GM04503 (cell line): ENCODE data around the gene RUFY3.
"Not testable (repeated sequence)": the region's sequence is repeated elsewhere in the genome, so short reads cannot be mapped to it uniquely, and the experiment has no call there.

ENCODE experiments used
- DNase-seq: peaks from one replicate; pipeline ENCODE4 v3.0.0-alpha.2; 2012; ENCODE audit warnings: low read depth

RUFY3 gene

GRCh38 chr4:70737409-70737808 is 15.6 kb downstream of the RUFY3 start:
- DNase-seq = no peak

GRCh38 chr4:70739496-70740337 is 18.0 kb downstream of the RUFY3 start:
- DNase-seq = no peak

GRCh38 chr4:70741867-70742658 is 20.3 kb downstream of the RUFY3 start:
- DNase-seq = no peak

GRCh38 chr4:70743731-70744130 is 22.0 kb downstream of the RUFY3 start:
- DNase-seq = no peak

GRCh38 chr4:70746179-70746839 is 24.5 kb downstream of the RUFY3 start:
- peak; percentile 55 for DNase-seq

GRCh38 chr4:70747874-70748273 is 26.1 kb downstream of the RUFY3 start:
- no peak for DNase-seq

- no peak for DNase-seq
Measured at GRCh38 chr4:70749313-70749712, 27.5 kb downstream of the RUFY3 start.

GRCh38 chr4:70752236-70752635 is 30.5 kb downstream of the RUFY3 start:
- no peak for DNase-seq

- DNase-seq = no peak
Measured at GRCh38 chr4:70753630-70754029, 31.9 kb downstream of the RUFY3 start.

GRCh38 chr4:70754470-70754869 is 32.7 kb downstream of the RUFY3 start:
- no peak for DNase-seq

GRCh38 chr4:70754990-70755688 is 33.4 kb downstream of the RUFY3 start:
- no peak for DNase-seq

GRCh38 chr4:70759126-70759525 is 37.4 kb downstream of the RUFY3 start:
- DNase-seq = no peak

GRCh38 chr4:70759627-70760026 is 37.9 kb downstream of the RUFY3 start:
- DNase-seq = no peak

GRCh38 chr4:70760662-70761061 is 38.9 kb downstream of the RUFY3 start:
- DNase-seq = no peak

GRCh38 chr4:70761276-70761816 is 39.6 kb downstream of the RUFY3 start:
- no peak for DNase-seq

GRCh38 chr4:70765368-70765767 is 43.6 kb downstream of the RUFY3 start:
- no peak for DNase-seq

GRCh38 chr4:70768301-70768948 is 46.7 kb downstream of the RUFY3 start:
- DNase-seq = no peak

- DNase-seq = not testable (repeated sequence)
Measured at GRCh38 chr4:70769396-70769795, 47.6 kb downstream of the RUFY3 start.

- no peak for DNase-seq
Measured at GRCh38 chr4:70772929-70773555, 51.3 kb downstream of the RUFY3 start.

GRCh38 chr4:70778888-70779422 is 57.2 kb downstream of the RUFY3 start:
- DNase-seq = no peak

GRCh38 chr4:70783096-70783495 is 61.3 kb downstream of the RUFY3 start:
- DNase-seq = no peak
